ENCODE data around the gene VPS13D. TPM values are rescaled to one million over a fixed set of nuclear protein-coding genes. Genes with fewer than 3 reads are reported as not detected.

The VPS13D gene
- total and polyA plus RNA-seq, 10 of the 15 experiments (the other 5 are each of a cell fraction or from before 2014, with no cell fraction given): 1.4 to 16.9 (median 8.5) TPM

DNA sequence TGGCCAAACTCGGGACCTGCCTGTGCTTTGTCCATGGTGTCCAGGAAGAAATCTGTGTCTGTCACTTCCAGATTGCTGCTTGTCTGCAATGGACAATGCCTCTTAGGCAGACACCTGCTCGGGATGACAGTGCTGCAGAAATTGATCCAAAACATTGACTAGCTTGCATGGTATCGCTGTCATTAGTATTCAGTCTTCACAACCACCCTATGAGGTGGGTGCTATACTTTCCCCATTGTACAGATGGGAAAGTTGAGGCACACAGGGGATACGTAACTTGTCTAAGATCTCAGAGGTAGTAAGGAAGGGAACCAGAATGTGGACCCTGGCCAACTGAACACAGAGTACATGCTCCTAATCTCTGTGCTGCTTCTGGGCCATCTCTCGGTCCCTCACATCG, 249.5 kb downstream of the VPS13D start (continued):
- no peak for TF ChIP-seq HSF1 (IDR thresholded peaks at IDR 0.05; ENCODE audit: low read depth, low read length)
- TF ChIP-seq YY1 (IDR thresholded peaks at IDR 0.05; ENCODE audit: low read depth, low read length): no peak
- no peak for TF ChIP-seq TCF3 (IDR thresholded peaks at IDR 0.05; ENCODE audit: borderline replicate concordance, insufficient read depth, low read depth, low read length)
- TF ChIP-seq ESRRA (IDR thresholded peaks at IDR 0.05; ENCODE audit: low read length): no peak
- TF ChIP-seq IRF3 (IDR thresholded peaks at IDR 0.05): no peak
- TF ChIP-seq, protein P1, sequence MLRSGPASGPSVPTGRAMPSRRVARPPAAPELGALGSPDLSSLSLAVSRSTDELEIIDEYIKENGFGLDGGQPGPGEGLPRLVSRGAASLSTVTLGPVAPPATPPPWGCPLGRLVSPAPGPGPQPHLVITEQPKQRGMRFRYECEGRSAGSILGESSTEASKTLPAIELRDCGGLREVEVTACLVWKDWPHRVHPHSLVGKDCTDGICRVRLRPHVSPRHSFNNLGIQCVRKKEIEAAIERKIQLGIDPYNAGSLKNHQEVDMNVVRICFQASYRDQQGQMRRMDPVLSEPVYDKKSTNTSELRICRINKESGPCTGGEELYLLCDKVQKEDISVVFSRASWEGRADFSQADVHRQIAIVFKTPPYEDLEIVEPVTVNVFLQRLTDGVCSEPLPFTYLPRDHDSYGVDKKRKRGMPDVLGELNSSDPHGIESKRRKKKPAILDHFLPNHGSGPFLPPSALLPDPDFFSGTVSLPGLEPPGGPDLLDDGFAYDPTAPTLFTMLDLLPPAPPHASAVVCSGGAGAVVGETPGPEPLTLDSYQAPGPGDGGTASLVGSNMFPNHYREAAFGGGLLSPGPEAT (IDR thresholded peaks at IDR 0.05; ENCODE audit: low read depth): no peak

DNA sequence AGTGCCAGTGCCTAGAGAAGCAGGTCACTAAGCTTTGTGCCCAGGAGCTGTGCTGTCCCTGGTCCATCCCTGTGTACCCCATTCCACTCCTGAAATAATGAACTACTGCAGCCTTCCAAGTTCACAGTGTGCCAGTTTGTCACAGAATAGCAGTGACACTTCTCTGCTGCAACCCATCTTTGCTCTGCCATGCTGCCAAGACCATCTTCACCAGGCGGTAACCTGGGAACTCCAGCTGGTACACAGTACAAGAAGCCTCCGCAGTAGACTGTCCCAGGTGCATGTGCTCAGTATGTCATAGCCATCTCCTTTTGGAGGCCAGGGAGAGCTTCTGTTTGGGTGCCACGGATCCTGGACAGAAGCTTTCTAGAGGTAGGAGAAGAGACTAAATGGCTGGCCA, 250.2 kb downstream of the VPS13D start:
- Histone ChIP-seq H3K9ac (ENCODE audit: control insufficient read depth, insufficient read depth, low read length) (no peak overlapping the region), H3K4me1 (ENCODE audit: control insufficient read depth, insufficient read depth, low read length) (peaks cover 6% of the 10 kb centered on the region), H3K27ac (ENCODE audit: control insufficient read depth, insufficient read depth) (no peak overlapping the region), H3K4me2 (ENCODE audit: control insufficient read depth, insufficient read depth) (no peak overlapping the region), H3K79me2 (ENCODE audit: control insufficient read depth, insufficient read depth, low read length) (no peaks in the 10 kb centered on the region), H4K20me1 (ENCODE audit: control insufficient read depth, insufficient read depth) (no peaks in the 10 kb centered on the region; the same call in 1 of the 2 replicates), H3K27me3 (replicated peaks in 1 of 2; ENCODE audit: control insufficient read depth in 2 of 2, insufficient read depth in 2 of 2, low read length in 1 of 2) (no peaks in the 10 kb centered on the region), H3K9me3 (replicated peaks; ENCODE audit: control insufficient read depth, insufficient read depth, low read length) (no peaks in the 10 kb centered on the region), H2AFZ (ENCODE audit: control insufficient read depth, low read depth, low read length) (no peak overlapping the region), H3K36me3 (ENCODE audit: control insufficient read depth in 2 of 2, insufficient read depth in 2 of 2, low read length in 1 of 2) (no peaks in the 10 kb centered on the region; a peak in 1 of 4 replicates), H3K4me3 (no peak overlapping the region)
- ATAC-seq (no peak), FAIRE-seq (no peak), DNase-seq (ENCODE audit: low read depth, low spot score) (no peak)
- SMC1A ChIA-PET (ENCODE audit: uncharacterized antibody, unreplicated experiment): no interaction called here
- BruUV-seq (replicated peaks): no TSS peak
- intact Hi-C loops (cut with micrococcal nuclease; ENCODE audit: unreplicated experiment): no loop called here
- no peak for TF ChIP-seq TCF12 (IDR thresholded peaks at IDR 0.05; ENCODE audit: low read depth, low read length)
- no peak for TF ChIP-seq RCOR1 (conservative IDR thresholded peaks at IDR 0.05; ENCODE audit: low read depth, low read length)
- no peak for TF ChIP-seq MTA2 (IDR thresholded peaks at IDR 0.05; ENCODE audit: low read depth)
- TF ChIP-seq MXI1 (IDR thresholded peaks at IDR 0.05; ENCODE audit: low read depth, low read length): no peak
- no peak for TF ChIP-seq BACH1 (IDR thresholded peaks at IDR 0.05; ENCODE audit: borderline replicate concordance)
- no peak for TF ChIP-seq NR2C2 (IDR thresholded peaks at IDR 0.05; ENCODE audit: borderline replicate concordance, control insufficient read depth, insufficient read length, low read depth)
- no peak for TF ChIP-seq ELK1 (IDR thresholded peaks at IDR 0.05; ENCODE audit: low read depth, low read length)
- no peak for TF ChIP-seq CBFB (IDR thresholded peaks at IDR 0.05; ENCODE audit: low read depth)
- RAD21 ChIA-PET (ENCODE audit: unreplicated experiment): no interaction called here
- POLR2A ChIA-PET: no interaction called here
- CTCF ChIA-PET: interaction anchor here (0.8 kb wide), 1 partner anchor 9 kb away, joined by 3 read pairs; no protein-coding TSS in a partner anchor
- in situ Hi-C loops (cut with MboI): no loop called here
- 96% methylated on average over 3 of the region's 3 CpGs for WGBS (ENCODE audit: insufficient coverage, insufficient replicate concordance, low lambda C conversion rate, missing lambda C conversion rate)
